ENCODE results near the gene RNF166. TPM values are rescaled to one million over a fixed set of nuclear protein-coding genes. Genes with fewer than 3 reads are reported as not detected.

RNF166 gene
- total and polyA plus RNA-seq, 4 experiments from 2014 or later = 90.5 to 137 (median 111) TPM

DNA sequence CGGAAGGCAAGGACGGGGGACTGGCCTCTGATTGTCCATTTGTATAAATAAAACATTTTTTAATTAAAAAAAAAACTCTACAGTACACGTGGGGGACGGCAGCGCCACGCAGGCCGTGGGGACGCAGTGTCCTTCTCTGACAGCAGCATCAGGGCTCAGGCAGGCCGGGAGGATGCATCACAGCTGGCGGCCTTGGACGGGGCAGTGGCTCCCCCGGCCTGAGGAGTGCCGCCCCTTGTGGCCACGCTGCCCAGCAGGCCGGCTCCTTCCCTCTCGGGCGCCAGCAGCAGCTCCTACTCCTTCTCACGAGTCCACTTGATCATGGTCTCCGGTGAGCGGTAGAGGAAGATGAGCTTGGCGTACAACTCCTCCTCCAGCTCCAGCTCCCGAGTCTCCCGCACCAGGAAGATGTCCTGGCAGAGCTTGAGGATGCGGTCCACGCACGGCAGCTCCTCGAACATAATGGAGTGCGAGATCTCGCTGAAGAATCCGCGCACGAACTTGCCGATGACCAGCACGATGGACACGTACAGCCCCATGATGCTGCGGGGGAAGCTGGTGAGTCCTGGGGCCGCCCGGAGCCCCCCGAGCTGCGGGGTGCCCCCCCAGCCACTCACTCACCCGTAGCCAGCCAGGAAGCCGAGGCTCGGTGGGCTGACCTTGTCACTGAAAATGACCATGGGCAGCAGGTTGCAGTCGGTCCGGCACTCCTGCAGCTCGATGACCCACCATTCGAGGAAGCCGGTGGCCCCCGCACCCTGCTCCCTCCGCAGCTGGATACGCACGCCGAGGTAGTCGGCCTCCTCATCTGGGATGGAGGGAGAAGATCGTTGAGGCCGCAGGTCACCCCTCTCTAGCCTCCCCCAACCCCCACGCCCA lies 9.3 kb upstream of the RNF166 start:
- H3K36me3 Mint-ChIP-seq = peaks cover 8 to 46% of the 10 kb centered on the region in 2 donors
- no peak for DNase-seq
- Histone ChIP-seq H3K27ac (ENCODE audit: low read depth, low read length) (no peak overlapping the region), H3K36me3 (ENCODE audit: insufficient read depth, low read length) (peaks cover 63% of the 10 kb centered on the region), H3K4me3 (ENCODE audit: low read length in 2 of 2) (no peak overlapping the region), H3K27me3 (ENCODE audit: insufficient read depth, low read length) (no peaks in the 10 kb centered on the region), H3K4me1 (ENCODE audit: insufficient read depth, low read length) (no peaks in the 10 kb centered on the region), H3K9me3 (ENCODE audit: control insufficient read depth in 1 of 2, low read length in 2 of 2) (no peaks in the 10 kb centered on the region)
- no peaks in the 10 kb centered on the region for H3K9me3 Mint-ChIP-seq
- H3K4me1 Mint-ChIP-seq = peaks cover 0 to 12% (median 5%) of the 10 kb centered on the region in 4 donors
- H3K4me3 Mint-ChIP-seq = no peak overlapping the region
- ChIA-PET CTCF (ENCODE audit: partially characterized antibody) (interaction anchor here (1.0 kb wide), 1 partner anchor 22 kb away, joined by 3 read pairs; no protein-coding TSS in a partner anchor), POLR2A (ENCODE audit: partially characterized antibody) (interaction anchor here (0.7 to 1.5 kb wide), 4 partner anchors 8 to 68 kb away, joined by 3 to 4 read pairs (median 4); no protein-coding TSS in a partner anchor)
- no peak overlapping the region for H3K27ac Mint-ChIP-seq
- intact Hi-C loops (cut with micrococcal nuclease) = no loop called here
- H3K27me3 Mint-ChIP-seq = no peaks in the 10 kb centered on the region

DNA sequence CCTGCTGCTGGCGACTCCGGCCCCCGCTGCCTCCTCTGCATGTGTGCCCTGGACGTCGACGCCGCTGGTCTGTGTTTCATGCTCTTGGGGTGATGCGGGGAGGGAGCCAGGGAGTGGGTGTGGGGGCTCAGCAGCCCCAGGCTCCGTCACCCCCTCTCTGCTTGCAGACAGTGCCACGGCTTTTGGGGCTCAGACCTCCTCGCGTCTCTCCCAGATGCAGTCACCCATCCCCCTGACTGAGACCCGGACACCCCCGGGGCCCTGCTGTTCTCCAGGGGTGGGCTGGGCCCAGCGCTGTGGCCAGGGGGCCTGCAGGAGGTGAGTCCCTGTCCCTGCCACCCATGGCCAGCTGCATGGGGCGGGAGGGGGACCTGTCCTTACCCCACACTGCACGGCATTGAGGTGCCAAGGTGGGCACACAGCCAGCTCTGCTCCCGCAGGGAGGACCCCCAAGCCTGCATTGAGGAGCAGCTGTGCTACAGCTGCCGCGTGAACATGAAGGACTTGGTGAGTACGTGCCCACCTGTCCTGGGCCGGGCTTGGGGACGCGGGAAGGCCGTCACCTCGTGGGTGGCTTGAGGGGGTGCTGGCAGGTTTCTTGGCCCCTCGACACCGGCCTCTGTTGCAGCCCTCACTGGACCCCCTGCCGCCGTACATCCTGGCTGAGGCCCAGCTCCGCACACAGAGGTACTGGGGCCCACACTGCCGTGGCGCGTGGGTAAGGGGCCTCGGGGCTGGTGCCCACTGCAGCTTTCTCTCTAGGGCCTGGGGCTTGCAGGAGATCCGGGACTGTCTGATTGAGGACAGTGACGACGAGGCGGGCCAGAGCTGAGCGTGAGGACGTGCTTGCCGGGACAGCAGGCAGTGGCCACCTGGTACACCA lies 8.5 kb upstream of the RNF166 start:
- Mint-ChIP-seq H3K9me3 (no peaks in the 10 kb centered on the region), H3K27me3 (no peaks in the 10 kb centered on the region), H3K4me1 (peaks cover 0 to 12% (median 6%) of the 10 kb centered on the region in 4 donors), H3K27ac (no peak overlapping the region), H3K4me3 (no peak overlapping the region), H3K36me3 (peaks cover 5 to 42% of the 10 kb centered on the region in 2 donors)
- no peaks in the 10 kb centered on the region for H3K9me3 ChIP-seq (ENCODE audit: control insufficient read depth in 1 of 2, low read length in 2 of 2)
- no peaks in the 10 kb centered on the region for H3K4me1 ChIP-seq (ENCODE audit: insufficient read depth, low read length)
- CTCF ChIA-PET (ENCODE audit: partially characterized antibody) = interaction anchor here (0.5 to 1.0 kb wide), 2 partner anchors 23 to 31 kb away, joined by 3 read pairs; no protein-coding TSS in a partner anchor
- no peak overlapping the region for H3K4me3 ChIP-seq (ENCODE audit: low read length in 2 of 2)
- POLR2A ChIA-PET (ENCODE audit: partially characterized antibody) = interaction anchor here (0.7 to 1.5 kb wide), 2 partner anchors 67 to 69 kb away, joined by 3 to 4 read pairs; no protein-coding TSS in a partner anchor
- DNase-seq = no peak
- H3K36me3 ChIP-seq (ENCODE audit: insufficient read depth, low read length) = peaks cover 57% of the 10 kb centered on the region
- no peak overlapping the region for H3K27ac ChIP-seq (ENCODE audit: low read depth, low read length)
- intact Hi-C loops (cut with micrococcal nuclease) = no loop called here
- H3K27me3 ChIP-seq (ENCODE audit: insufficient read depth, low read length) = no peaks in the 10 kb centered on the region

DNA sequence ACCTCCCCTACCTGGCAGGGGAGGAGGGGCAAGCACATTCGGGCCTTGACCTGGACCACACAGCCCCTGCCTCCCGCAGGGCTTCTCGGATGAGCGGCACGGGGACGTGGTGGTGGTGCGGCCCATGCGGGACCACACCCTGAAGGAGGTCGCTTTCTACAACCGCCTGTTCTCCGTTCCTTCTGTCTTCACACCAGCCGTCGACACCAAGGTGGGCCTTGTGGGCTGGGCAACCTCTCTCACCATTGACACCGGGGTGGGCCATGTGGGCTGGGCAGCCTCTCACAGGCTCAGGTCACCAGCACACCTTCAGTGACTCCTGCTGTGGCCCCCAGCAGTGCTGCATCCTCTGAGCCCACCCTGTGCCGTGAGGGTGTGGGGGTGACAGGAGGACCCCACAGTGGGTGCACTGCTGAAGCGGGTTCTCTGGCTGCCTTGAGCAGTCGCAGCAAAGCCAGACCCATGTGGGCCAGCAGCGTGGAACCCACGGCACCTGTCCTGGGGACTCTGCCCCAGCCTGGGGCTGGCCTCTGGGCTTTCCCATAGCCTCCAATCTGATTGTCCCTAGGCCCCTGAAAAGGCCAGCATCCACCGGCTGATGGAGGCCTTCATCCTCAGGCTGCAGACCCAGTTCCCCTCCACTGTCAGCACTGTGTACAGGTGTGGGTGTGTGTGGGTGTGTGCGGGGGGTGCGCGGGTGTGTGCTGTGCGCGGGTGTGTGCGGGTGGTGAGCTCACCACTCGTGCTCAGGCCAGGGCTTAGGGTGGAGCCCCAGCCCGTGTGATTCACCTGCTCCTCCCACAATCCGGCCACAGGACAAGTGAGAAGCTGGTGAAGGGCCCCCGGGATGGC lies 7.6 kb upstream of the RNF166 start:
- H3K4me3 Mint-ChIP-seq = peak overlapping the region in 1 of 8 donors; percentile 20
- CTCF ChIA-PET (ENCODE audit: partially characterized antibody) = interaction anchor here (0.5 kb wide), 1 partner anchor 32 kb away, joined by 3 read pairs; no protein-coding TSS in a partner anchor
- POLR2A ChIA-PET (ENCODE audit: partially characterized antibody) = interaction anchor here (1.5 kb wide), 1 partner anchor 68 kb away, joined by 4 read pairs; no protein-coding TSS in a partner anchor

DNA sequence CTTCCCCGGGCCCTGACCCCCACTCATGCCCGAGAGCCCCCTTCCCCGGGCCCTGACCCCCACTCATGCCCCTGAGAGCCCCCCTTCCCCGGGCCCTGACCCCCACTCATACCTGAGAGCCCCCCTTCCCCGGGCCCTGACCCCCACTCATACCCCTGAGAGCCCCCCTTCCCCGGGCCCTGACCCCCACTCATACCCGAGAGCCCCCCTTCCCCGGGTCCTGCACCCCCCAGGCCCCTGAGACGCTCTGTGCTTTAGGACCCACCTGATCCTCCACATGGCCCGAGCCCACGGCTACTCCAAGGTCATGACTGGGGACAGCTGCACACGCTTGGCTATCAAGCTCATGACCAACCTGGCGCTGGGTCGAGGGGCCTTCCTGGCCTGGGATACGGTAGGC lies 6.8 kb upstream of the RNF166 start:
- Histone ChIP-seq H3K4me1 (ENCODE audit: insufficient read depth, low read length) (no peaks in the 10 kb centered on the region), H3K36me3 (ENCODE audit: insufficient read depth, low read length) (peaks cover 41% of the 10 kb centered on the region), H3K4me3 (ENCODE audit: low read length in 2 of 2) (no peak overlapping the region), H3K27ac (ENCODE audit: low read depth, low read length) (no peak overlapping the region), H3K9me3 (ENCODE audit: control insufficient read depth in 1 of 2, low read length in 2 of 2) (no peaks in the 10 kb centered on the region), H3K27me3 (ENCODE audit: insufficient read depth, low read length) (no peaks in the 10 kb centered on the region)
- intact Hi-C loops (cut with micrococcal nuclease) = no loop called here
- Mint-ChIP-seq H3K4me3 (no peak overlapping the region), H3K27me3 (no peaks in the 10 kb centered on the region), H3K36me3 (peaks cover 5 to 28% of the 10 kb centered on the region in 2 donors), H3K4me1 (peaks cover 0 to 12% (median 5%) of the 10 kb centered on the region in 4 donors), H3K27ac (no peak overlapping the region), H3K9me3 (no peaks in the 10 kb centered on the region)
- ChIA-PET POLR2A (ENCODE audit: partially characterized antibody) (no interaction called here), CTCF (ENCODE audit: partially characterized antibody) (no interaction called here)
- no peak for DNase-seq

More for the DNA sequence above, 7.6 kb upstream of the RNF166 start:
- DNase-seq = no peak
- H3K27ac Mint-ChIP-seq = peak overlapping the region in 1 of 7 donors; percentile 48
- peaks cover 5 to 35% of the 10 kb centered on the region in 2 donors for H3K36me3 Mint-ChIP-seq
- Histone ChIP-seq H3K27ac (ENCODE audit: low read depth, low read length) (no peak overlapping the region), H3K4me3 (ENCODE audit: low read length in 2 of 2) (no peak overlapping the region), H3K27me3 (ENCODE audit: insufficient read depth, low read length) (no peaks in the 10 kb centered on the region), H3K36me3 (ENCODE audit: insufficient read depth, low read length) (peaks cover 48% of the 10 kb centered on the region), H3K9me3 (ENCODE audit: control insufficient read depth in 1 of 2, low read length in 2 of 2) (no peaks in the 10 kb centered on the region), H3K4me1 (ENCODE audit: insufficient read depth, low read length) (no peaks in the 10 kb centered on the region)
- H3K27me3 Mint-ChIP-seq = no peaks in the 10 kb centered on the region
- H3K9me3 Mint-ChIP-seq = no peaks in the 10 kb centered on the region
- H3K4me1 Mint-ChIP-seq = peaks cover 0 to 12% (median 6%) of the 10 kb centered on the region in 4 donors
- intact Hi-C loops (cut with micrococcal nuclease) = no loop called here

DNA sequence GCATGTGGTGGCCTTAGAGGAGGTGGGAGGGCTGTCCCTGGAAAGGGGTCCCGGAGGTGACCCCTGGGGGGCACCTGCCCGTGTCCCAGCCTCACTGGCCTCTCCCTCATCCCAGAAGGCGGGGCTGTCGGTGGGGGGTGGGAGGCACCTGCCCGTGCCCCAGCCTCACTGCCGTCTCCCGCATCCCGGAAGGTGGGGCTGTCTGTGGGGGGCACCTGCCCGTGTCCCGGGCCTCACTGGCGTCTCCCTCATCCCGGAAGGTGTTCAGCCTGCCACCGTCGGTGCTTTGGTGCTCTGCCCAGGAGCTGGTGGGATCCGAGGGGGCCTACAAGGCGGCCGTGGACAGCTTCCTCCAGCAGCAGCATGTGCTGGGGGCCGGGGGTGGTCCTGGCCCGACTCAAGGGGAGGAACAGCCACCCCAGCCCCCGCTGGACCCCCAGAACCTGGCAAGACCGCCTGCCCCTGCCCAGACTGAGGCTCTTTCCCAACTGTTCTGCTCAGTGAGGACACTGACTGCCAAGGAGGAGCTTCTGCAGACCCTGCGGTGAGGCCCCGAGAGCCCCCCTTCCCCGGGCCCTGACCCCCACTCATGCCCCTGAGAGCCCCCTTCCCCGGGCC lies 6.3 kb upstream of the RNF166 start:
- Mint-ChIP-seq H3K4me1 (peaks cover under 1 to 15% (median 7%) of the 10 kb centered on the region in 4 donors), H3K27ac (peak overlapping the region in 2 of 7 donors; percentile 42 to 48), H3K9me3 (no peaks in the 10 kb centered on the region), H3K4me3 (no peak overlapping the region), H3K27me3 (no peaks in the 10 kb centered on the region), H3K36me3 (peaks cover 5 to 23% of the 10 kb centered on the region in 2 donors)
- ChIA-PET CTCF (ENCODE audit: partially characterized antibody) (no interaction called here), POLR2A (ENCODE audit: partially characterized antibody) (interaction anchor here (0.6 kb wide), 1 partner anchor 22 kb away, joined by 3 read pairs; no protein-coding TSS in a partner anchor)
- Histone ChIP-seq H3K4me1 (ENCODE audit: insufficient read depth, low read length) (peaks cover 2% of the 10 kb centered on the region), H3K9me3 (ENCODE audit: control insufficient read depth in 1 of 2, low read length in 2 of 2) (no peaks in the 10 kb centered on the region), H3K36me3 (ENCODE audit: insufficient read depth, low read length) (peaks cover 36% of the 10 kb centered on the region), H3K27me3 (ENCODE audit: insufficient read depth, low read length) (no peaks in the 10 kb centered on the region), H3K4me3 (ENCODE audit: low read length in 2 of 2) (no peak overlapping the region), H3K27ac (ENCODE audit: low read depth, low read length) (no peak overlapping the region)
- intact Hi-C loops (cut with micrococcal nuclease) = no loop called here
- no peak for DNase-seq

DNA sequence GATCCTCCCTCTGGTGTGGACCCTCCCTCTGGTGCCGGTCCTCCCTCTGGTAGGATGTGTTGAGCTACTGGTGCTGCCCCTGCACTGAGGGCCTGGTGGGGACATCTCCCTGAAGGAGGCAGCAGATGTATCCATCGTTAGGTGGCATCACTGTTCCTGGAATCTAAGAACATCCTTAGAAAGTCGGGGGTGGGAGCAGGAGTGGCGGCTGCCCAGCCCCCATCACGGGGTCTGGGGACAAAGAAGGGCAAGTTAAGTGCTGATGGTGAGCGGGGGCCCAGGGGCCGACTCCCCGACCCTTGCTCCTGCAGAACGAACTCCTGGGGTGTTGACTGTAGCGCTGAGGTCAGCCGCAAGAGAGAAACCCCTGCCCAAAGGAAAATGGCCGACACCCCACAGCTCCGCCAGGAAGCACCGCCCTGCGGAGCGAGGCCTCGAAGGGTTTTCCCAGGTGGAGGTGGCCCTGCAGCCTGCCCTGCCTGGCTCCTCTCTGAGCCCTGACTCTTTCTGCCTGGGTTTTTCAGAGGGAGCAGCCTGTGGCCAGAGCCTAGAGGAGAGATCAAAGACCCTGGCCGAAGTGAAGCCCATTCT lies 5.6 kb upstream of the RNF166 start:
- peaks cover 29% of the 10 kb centered on the region for H3K36me3 ChIP-seq (ENCODE audit: insufficient read depth, low read length)
- H3K4me3 ChIP-seq (ENCODE audit: low read length in 2 of 2) = no peak overlapping the region
- DNase-seq = no peak
- no peak overlapping the region for H3K27ac ChIP-seq (ENCODE audit: low read depth, low read length)
- CTCF ChIA-PET (ENCODE audit: partially characterized antibody) = no interaction called here
- Mint-ChIP-seq H3K4me1 (peaks cover 7 to 21% (median 13%) of the 10 kb centered on the region in 4 donors), H3K27me3 (no peaks in the 10 kb centered on the region), H3K36me3 (peaks cover 0 to 17% of the 10 kb centered on the region in 2 donors), H3K4me3 (no peak overlapping the region), H3K9me3 (no peaks in the 10 kb centered on the region), H3K27ac (peak overlapping the region in 6 of 7 donors; percentile 31 to 64 (median 50))
- POLR2A ChIA-PET (ENCODE audit: partially characterized antibody) = interaction anchor here (0.6 kb wide), 1 partner anchor 22 kb away, joined by 3 read pairs; no protein-coding TSS in a partner anchor
- no peaks in the 10 kb centered on the region for H3K9me3 ChIP-seq (ENCODE audit: control insufficient read depth in 1 of 2, low read length in 2 of 2)
- H3K4me1 ChIP-seq (ENCODE audit: insufficient read depth, low read length) = peaks cover 8% of the 10 kb centered on the region
- intact Hi-C loops (cut with micrococcal nuclease) = no loop called here
- no peaks in the 10 kb centered on the region for H3K27me3 ChIP-seq (ENCODE audit: insufficient read depth, low read length)

All from CD4-positive, alpha-beta memory T cell (primary cell).